ENCODE measurements around the gene OR2V2.

Gene OR2V2

DNA sequence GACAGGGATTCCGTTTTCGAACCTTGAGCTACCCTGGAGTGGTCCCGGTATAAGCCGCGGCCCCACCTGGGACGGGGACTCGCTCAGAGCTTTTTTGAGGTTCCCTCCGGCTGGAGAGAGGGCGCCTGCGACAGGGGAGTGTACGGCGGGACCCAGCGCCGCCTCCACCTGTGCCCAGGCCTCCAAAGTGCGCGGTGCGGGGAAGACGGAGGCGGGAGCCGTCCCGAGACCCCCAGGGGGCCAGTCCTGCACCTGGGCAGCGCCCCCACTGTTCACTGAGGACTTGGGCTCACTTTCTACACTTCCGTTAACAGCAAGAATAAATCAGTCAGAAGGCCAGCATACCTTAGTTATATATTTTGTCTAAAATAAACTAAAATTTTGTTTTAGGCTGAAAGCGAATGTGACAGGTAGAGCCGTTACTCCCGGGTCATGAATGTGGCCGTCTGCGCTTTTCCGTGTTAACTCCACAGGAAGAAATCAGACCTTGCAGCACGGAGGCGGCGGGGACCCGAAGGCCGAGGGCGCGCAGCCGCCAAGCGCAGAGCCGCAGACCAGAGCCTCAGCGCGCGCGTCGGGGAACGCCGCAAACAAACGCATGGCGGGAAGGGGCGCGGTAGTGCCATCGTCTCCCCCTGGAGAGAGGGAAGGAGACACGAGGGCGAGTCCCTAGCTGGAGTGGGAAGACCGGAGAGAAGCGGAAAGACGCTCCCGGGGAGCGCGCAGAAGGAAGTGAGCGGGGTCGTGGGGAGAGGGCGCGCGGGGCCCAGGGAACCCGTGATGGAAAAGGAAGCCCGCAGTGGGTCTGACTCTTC is 43.5 kb downstream of the OR2V2 start:
- DNase-seq (ENCODE audit: low read depth) = no peak

DNA sequence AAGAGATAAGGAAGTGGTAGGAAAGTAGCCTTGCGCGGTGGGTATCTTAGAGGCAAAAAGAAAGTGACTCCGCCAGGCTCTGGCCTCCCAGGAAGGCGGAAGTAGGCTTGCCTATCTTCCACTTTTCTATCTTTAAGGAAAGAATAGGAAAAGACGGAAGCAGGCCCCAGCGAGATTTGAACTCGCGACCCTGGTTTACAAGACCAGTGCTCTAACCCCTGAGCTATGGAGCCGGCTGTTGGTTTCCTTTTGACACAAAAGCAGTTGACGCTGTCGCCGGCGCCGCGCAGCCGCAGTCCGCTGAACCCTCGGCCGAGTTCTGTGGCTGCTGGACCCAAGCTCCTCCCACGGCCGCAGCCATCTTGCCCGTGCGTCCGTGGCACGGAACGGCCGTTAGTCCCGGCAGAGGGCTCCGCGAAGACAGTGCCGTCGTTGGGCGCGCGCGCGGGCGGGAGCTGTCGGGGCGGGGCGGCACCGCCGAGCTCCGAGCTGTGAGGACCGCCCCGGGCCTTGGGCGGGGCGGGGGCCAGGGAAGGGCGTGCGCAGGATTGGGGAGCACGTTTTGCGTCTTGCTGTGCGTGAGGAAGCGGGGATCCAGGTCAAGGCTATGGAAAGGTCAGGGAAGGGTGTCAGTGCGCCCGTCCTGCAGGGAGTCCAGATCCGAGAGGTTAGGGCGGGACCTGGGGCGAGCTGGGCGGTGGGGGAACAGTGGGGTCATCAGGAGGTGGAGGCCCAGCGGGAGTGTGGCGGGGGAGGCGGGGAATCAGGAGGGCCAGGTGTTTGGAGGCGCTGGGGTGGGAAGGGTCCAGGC is 44.3 kb downstream of the OR2V2 start:
- DNase-seq (ENCODE audit: low read depth) = peak; percentile 88

- no peak for DNase-seq (ENCODE audit: low read depth)
Measured at GRCh38 chr5:181192337-181193046, 45.1 kb downstream of the OR2V2 start.

DNA sequence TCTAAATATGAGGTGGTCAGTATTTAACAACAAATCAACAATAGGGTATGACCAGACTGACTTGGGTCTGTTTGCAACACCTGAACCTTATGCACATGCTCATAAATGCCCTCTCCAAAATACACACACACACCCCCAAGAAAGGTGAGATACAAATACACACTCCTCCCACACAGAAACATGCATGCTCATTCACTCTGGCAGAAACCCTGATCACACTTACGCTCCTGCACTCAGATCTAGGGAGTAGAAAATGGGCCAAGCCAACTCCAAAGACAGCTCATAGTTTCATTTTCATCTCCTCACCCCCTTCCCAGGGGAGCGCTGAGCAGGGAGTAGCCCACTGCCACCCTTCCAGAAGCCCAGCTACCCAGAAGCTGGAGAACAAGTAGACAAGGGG is 46.3 kb downstream of the OR2V2 start:
- DNase-seq (ENCODE audit: low read depth) = no peak

DNA sequence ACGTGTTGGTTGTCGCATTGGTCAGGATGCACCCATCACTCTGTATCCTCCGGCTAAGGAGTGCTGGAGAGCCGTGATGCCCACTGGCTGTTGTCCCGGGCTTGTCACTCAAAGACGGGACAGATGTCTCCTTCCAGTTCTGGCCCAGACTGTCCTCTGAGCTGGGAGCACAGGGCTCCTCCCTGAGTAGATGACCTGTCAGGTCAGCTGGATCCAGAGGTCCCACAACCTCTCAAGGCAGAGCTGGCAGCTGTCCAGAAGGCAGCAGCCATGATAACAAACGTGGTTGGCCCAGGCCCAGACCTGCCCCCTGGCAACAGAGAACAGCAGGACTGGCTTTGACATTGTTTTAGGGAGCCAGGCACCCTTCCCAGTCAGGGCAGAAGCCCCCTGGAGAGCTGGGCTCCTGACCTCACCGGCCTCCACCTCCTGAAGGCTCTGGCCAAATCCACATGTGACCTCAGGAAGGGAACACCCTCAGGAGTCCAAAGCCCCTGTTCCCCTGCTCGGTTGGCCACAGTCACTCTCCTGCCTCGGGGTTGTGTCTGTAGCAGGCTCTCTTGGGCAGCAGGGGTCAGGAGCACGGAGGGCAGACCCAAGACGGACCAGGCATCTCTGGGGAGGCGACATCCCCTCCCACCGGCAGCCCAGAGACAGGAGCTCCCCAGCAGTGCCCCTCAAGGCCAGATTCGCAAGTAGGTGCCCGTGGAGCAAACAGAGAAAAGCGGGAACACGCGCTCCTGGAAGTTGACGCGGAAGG is 47.3 kb downstream of the OR2V2 start:
- DNase-seq (ENCODE audit: low read depth) = no peak

- DNase-seq (ENCODE audit: low read depth) = no peak
Measured at GRCh38 chr5:181195249-181195761, 47.9 kb downstream of the OR2V2 start.

GRCh38 chr5:181197326-181197951 is 50.1 kb downstream of the OR2V2 start:
- DNase-seq (ENCODE audit: low read depth) = no peak

DNA sequence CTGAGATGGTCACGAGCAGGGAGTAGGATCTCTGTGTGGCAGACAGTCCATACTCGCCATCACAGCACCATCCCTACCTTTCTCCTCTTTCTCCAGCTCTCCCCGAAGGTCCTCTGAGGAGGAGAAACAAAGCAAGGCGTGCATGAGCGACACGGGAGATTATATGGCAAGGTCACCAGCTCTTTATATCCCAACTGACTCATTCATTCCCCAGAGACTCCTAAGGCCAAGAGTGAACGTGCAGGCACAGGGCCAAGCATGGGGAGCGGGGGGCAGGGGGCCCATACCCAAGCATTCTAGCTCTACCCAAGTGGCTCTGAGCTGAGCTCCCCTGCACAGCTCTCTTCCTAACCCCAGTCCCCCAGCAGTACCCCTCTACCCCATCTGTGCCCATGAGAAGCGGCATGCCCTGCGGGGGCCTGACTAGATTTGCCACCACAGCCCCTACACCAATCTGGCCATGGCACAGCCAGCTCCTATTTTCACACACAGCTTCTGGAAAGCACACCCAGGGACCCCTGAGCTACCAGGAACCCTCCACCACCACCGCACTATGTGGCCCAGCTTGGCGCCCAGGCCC is 50.8 kb downstream of the OR2V2 start:
- DNase-seq (ENCODE audit: low read depth) = no peak

DNA sequence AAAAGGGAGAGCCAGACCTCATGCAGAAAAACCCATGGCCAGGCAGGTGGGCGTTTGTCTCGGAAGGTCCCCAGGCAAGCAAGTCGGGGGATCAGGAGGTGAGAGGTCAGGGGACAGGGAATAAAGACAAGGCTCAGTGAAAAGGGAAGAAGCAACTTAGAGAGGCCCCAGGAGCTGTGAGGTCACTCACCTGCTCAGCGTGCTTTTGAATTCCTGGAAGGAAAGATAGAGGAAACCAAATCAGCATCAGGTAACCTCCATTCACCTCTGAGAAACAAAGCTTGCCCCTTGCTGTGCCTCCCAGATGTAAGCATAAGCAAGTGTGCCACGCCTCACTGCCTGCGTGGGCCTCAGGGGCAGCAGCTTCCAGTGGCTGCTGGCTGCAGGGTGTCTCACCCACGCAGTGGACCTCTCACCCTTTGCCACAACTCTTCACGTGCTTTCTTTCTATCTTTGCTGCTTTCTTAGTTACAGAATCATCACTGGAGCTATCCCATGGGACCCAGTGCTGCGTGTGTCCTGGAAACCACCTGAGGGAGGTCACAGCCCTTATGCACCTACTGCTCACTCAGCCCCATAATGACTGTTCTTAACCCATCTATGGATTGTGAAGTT is 51.6 kb downstream of the OR2V2 start:
- no peak for DNase-seq (ENCODE audit: low read depth)

- no peak for DNase-seq (ENCODE audit: low read depth)
Measured at GRCh38 chr5:181199881-181200638, 52.7 kb downstream of the OR2V2 start.

GRCh38 chr5:181200816-181201215 is 53.4 kb downstream of the OR2V2 start:
- DNase-seq (ENCODE audit: low read depth) = no peak

GRCh38 chr5:181203093-181203711 is 55.8 kb downstream of the OR2V2 start:
- no peak for DNase-seq (ENCODE audit: low read depth)

DNA sequence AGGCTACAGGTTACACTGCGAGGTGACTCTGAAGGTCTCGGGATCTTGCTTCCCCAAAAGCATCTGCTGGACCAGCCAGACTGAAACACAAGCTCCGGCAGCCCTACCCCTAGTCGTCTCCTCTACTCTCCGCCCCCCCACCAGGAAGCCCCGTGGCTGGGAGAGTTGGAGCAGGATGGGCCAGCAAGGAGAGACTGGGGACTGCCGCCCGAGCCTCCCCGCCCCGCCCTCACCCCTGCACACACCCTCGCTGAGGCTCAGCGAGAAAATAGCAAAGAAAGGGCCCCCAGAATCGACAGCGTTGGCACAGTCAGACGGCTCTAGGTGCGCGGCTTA is 56.4 kb downstream of the OR2V2 start:
- DNase-seq (ENCODE audit: low read depth) = no peak

DNA sequence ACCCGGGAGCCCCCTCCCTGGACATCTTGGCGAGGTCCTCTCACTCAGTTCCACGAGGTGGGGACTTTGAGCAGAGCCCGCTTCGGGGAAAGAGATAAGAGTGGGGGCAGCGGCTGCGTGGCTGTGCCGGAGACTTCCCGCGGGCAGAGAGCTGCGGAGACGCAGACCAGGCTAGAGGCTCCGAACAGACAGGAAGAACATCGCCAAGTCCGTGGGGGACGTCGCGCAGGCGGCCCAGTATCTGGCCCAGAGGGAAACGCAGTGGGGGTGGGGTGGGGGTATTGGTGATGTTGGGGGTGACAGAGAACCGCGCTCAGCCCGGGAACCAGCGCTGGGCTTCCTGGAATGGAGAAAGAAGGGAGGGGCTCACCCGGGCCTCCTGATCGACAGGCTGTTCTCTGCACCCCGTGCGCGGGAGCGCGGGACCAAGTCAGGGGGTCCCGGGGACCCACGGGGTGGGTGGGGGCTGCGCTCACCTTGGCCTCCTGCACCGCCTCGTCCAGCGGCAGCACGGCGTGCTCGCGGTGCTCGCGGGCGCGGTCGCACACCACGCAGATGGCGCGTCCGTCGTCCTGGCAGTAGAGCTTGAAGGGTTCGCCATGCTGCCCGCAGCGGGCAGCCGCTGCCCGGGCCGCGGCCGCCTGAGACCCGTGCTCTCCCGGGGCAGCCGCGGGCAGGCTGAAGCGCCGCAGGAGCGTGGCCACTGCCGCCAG is 56.9 kb downstream of the OR2V2 start:
- no peak for DNase-seq (ENCODE audit: low read depth)

DNA sequence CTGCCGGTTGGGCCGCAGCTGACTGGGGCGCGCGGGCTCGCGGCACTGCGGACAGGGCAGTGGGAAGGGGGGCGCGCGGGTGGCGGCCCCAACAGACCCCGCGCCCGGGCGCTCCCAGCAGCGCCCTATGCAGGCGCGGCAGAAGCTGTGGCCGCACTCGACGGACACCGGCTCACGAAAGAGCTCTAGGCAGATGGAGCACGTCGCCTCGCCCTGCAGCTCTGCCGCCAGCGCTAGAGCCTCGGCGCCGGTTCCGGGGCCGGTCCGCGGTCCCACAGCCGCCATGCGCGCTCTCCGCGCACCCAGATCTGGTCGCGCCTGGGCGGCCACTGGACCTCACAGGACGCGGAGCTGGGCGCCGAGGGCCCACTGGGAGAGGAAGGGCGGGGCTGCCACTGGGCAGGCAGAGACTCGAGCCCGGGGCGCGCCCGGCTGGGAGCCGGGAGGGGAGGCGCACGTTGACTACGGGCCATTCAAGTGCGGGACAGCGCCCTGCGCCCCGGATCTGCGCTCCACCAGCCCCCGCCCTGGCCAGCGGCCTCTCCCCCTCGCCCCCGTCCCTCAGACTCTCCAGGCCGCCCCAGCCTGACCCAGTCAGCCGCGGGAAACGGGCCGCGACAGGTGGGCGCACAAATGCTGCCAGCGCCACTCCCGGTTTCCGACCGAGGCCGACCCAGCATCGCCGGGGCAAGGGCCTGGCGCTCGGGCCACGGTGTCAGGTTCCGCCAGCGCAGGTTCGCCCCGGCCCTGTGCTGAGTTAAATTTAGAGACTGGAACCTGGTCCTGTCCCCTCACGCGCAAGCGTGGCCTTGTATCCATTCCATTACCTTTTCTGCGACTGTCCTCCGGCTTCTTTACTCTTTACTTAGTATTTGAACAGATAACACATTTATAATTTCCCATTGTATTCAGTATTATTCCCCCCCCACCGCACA is 57.7 kb downstream of the OR2V2 start, which contains the start of gene TRIM7:
TSS of gene TRIM7 (minus strand) at position 371 of the 935 bp plus-strand sequence. CDS start at position 285, 86 bp downstream.
- no peak for DNase-seq (ENCODE audit: low read depth)

- no peak for DNase-seq (ENCODE audit: low read depth)
Measured at GRCh38 chr5:181205761-181206649, 58.6 kb downstream of the OR2V2 start.

Data from T follicular helper cell (primary cell).